ENCODE data around the gene DNAH17. TPM values are rescaled to one million over a fixed set of nuclear protein-coding genes. Genes with fewer than 3 reads are reported as not detected.

The DNAH17 gene
- total RNA-seq, 1 experiment from 2014 or later, result 0.13 TPM

DNA sequence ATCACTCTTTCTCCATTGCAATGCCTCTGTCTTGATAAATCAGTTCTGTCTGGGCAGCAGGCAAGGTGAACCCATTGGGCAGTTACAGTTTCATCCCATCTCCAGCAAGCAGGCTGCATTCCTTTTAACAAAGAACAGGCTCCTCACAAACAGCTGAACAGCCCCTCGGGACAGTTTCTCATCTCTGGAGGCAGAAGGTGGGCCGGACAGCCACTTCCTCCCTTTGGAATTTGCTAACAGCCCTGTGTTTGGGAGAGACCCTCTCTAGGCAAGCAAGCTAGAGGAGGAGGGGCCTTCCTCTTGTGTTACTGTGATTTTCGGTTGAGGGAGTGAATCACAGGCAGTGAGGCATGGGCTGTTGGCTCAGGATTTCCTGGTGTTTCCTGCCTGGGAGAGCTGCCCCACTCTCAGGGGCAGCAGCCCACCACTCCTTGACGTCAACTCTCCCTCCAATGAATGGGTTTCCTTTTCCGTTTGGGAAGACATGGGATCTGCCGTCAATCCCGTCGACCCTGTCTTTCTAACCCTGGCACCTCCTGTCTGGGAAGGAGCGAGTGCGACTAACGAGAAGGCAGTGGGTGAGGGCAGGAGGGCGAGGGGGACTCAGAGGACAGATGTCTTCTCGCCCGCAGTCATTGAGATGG, 202.4 kb downstream of the DNAH17 start:
- Histone ChIP-seq H3K79me1 (ENCODE audit: insufficient read depth, low read depth, low read length, poor library complexity, severe bottlenecking) (no peaks in the 10 kb centered on the region), H4K8ac (replicated peaks; ENCODE audit: insufficient read length, low read depth, low read length) (no peak overlapping the region), H3K9ac (ENCODE audit: extremely low read depth, insufficient read length, low read length) (no peak overlapping the region), H3K9me3 (ENCODE audit: control insufficient read depth, low read depth, low read length) (no peaks in the 10 kb centered on the region), H2BK120ac (ENCODE audit: low read depth, low read length, poor library complexity, severe bottlenecking) (no peak overlapping the region), H3K18ac (ENCODE audit: insufficient read length, low read depth, low read length) (peak overlapping the region; percentile 15), H4K5ac (ENCODE audit: insufficient read length, low read depth, low read length) (no peak overlapping the region), H2AFZ (ENCODE audit: low read length) (no peak overlapping the region), H3K4me2 (ENCODE audit: insufficient read depth, insufficient read length, low read length) (peak overlapping the region; percentile 0), H3K4ac (ENCODE audit: low read depth, low read length) (no peak overlapping the region), H2BK15ac (ENCODE audit: low read depth, low read length) (no peak overlapping the region), H4K91ac (ENCODE audit: insufficient read length, low read depth, low read length) (no peak overlapping the region), H2BK20ac (ENCODE audit: low read depth, low read length, poor library complexity, severe bottlenecking) (no peak overlapping the region), H2AK5ac (ENCODE audit: insufficient read length, low read length) (no peak overlapping the region), H3K27me3 (ENCODE audit: insufficient read depth, low read length) (no peaks in the 10 kb centered on the region), H3K79me2 (ENCODE audit: insufficient read depth, low read length) (peaks cover 10% of the 10 kb centered on the region; the same call in 1 of the 2 replicates), H3T11ph (ENCODE audit: low read length) (no peak overlapping the region), H4K20me1 (ENCODE audit: control insufficient read depth, insufficient read depth, insufficient read length) (no peaks in the 10 kb centered on the region), H2BK12ac (ENCODE audit: insufficient read length, low read depth, low read length) (peak overlapping the region; percentile 5), H3K23me2 (ENCODE audit: insufficient read length, low read depth, low read length, poor library complexity, severe bottlenecking) (peaks cover 7% of the 10 kb centered on the region), H3K56ac (ENCODE audit: insufficient read length, low read depth, low read length) (no peak overlapping the region), H3K14ac (ENCODE audit: insufficient read depth, low read length) (peak overlapping the region; percentile 9; the same call in 1 of the 2 replicates), H2BK5ac (ENCODE audit: insufficient read length, low read length) (peak overlapping the region; percentile 1), H3K4me1 (ENCODE audit: insufficient read depth, low read length) (peaks cover 2% of the 10 kb centered on the region; the same call in 1 of the 2 replicates), H3K23ac (ENCODE audit: insufficient read length, low read depth, low read length) (no peak overlapping the region), H3K27ac (ENCODE audit: insufficient read length, low read depth, low read length) (peak overlapping the region; percentile 59)
- Mint-ChIP-seq H3K9me3 (no peaks in the 10 kb centered on the region), H3K4me1 (peaks cover 58 to 61% of the 10 kb centered on the region in 2 experiments), H3K27ac (peak overlapping the region; percentile 96 to 100 (median 99)), H3K36me3 (ENCODE audit: insufficient read depth in 1 of 3, low read depth in 3 of 3) (no peaks in the 10 kb centered on the region), H3K4me3 (peak overlapping the region; percentile 42 to 45; a peak in 4 of 5 replicates), H3K27me3 (ENCODE audit: low read depth) (no peaks in the 10 kb centered on the region)
- TF ChIP-seq, protein P1, sequence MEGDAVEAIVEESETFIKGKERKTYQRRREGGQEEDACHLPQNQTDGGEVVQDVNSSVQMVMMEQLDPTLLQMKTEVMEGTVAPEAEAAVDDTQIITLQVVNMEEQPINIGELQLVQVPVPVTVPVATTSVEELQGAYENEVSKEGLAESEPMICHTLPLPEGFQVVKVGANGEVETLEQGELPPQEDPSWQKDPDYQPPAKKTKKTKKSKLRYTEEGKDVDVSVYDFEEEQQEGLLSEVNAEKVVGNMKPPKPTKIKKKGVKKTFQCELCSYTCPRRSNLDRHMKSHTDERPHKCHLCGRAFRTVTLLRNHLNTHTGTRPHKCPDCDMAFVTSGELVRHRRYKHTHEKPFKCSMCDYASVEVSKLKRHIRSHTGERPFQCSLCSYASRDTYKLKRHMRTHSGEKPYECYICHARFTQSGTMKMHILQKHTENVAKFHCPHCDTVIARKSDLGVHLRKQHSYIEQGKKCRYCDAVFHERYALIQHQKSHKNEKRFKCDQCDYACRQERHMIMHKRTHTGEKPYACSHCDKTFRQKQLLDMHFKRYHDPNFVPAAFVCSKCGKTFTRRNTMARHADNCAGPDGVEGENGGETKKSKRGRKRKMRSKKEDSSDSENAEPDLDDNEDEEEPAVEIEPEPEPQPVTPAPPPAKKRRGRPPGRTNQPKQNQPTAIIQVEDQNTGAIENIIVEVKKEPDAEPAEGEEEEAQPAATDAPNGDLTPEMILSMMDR (conservative IDR thresholded peaks at IDR 0.05), result no peak
- WGBS (ENCODE audit: extremely low coverage, insufficient read length, low lambda C conversion rate), result no CpG with 5 or more reads among the region's 14 CpGs
- DNase-seq, result peak; percentile 77

All from H9 (cell line).